WTC11 (cell line): ENCODE data around the gene SLC11A1. TPM values are rescaled to one million over a fixed set of nuclear protein-coding genes. Genes with fewer than 3 reads are reported as not detected.
A peak's percentile ranks its signal among the peaks of the same experiment; 100 is the strongest.

Source experiments
- ATAC-seq: fragments of 200-7000 bp; cut with Tn5 transposase; 2 replicates; pipeline ENCODE4 v1.10.0; 2021; ENCODE audit warnings: mild to moderate bottlenecking, moderate library complexity
- CTCF ChIA-PET: fragments of 300-600 bp; sonication (Branson Sonifier 250); formaldehyde crosslinking; loops from one replicate; lab custom pipeline; 2021; ENCODE audit warnings: antibody characterized with exemption; lab: Charles Lee
- POLR2A ChIA-PET: fragments of 350-600 bp; sonication (Branson Sonifier 250); formaldehyde crosslinking; loops from one replicate; lab custom pipeline; 2021; ENCODE audit warnings: antibody characterized with exemption; lab: Charles Lee
- DNase-seq: peaks from one replicate; pipeline ENCODE4 v3.0.0; 2021; ENCODE audit warnings: low spot score
- H3K27ac Mint-ChIP-seq: 2 replicates; pipeline ENCODE4 v1.8.0; 2021; ENCODE audit warnings: mixed read lengths
- H3K27me3 Mint-ChIP-seq: 2 replicates; pipeline ENCODE4 v1.8.0; 2021; ENCODE audit warnings: low read depth, mild to moderate bottlenecking, moderate library complexity, mixed read lengths
- H3K36me3 Mint-ChIP-seq: 2 replicates; pipeline ENCODE4 v1.8.0; 2021; ENCODE audit warnings: mixed read lengths
- H3K4me1 Mint-ChIP-seq: 2 replicates; pipeline ENCODE4 v1.8.0; 2022; ENCODE audit warnings: mixed read lengths
- H3K4me3 Mint-ChIP-seq: 2 replicates; pipeline ENCODE4 v1.8.0; 2021; ENCODE audit warnings: mild to moderate bottlenecking, moderate library complexity, mixed read lengths
- H3K9me3 Mint-ChIP-seq: 2 replicates; pipeline ENCODE4 v1.8.0; 2021; ENCODE audit warnings: mixed read lengths
- AR ChIP-seq: fragments of 250-450 bp; sonication (Bioruptor Pico); IDR thresholded peaks from 2 replicates; pipeline ENCODE4 v1.9.0; 2021; ENCODE audit warnings: mild to moderate bottlenecking
- ATF2 ChIP-seq: sonication (generic); formaldehyde crosslinking; IDR thresholded peaks from 2 replicates; pipeline ENCODE4 v1.8.1; 2022; ENCODE audit warnings: low read depth, missing genetic modification reagents, borderline replicate concordance
- FOXP1 ChIP-seq: sonication (generic); formaldehyde crosslinking; IDR thresholded peaks from 2 replicates; pipeline ENCODE4 v1.8.0; 2022; ENCODE audit warnings: missing genetic modification reagents, mild to moderate bottlenecking, moderate library complexity, borderline replicate concordance
- FOXP4 ChIP-seq: sonication (generic); formaldehyde crosslinking; IDR thresholded peaks from 2 replicates; pipeline ENCODE4 v1.8.0; 2022; ENCODE audit warnings: mild to moderate bottlenecking, missing genetic modification reagents
- GABPB1 ChIP-seq: sonication (generic); formaldehyde crosslinking; IDR thresholded peaks from 2 replicates; pipeline ENCODE4 v1.8.1; 2023; ENCODE audit warnings: mild to moderate bottlenecking, missing genetic modification reagents
- HMGA2 ChIP-seq: fragments of 250-450 bp; sonication (Bioruptor Pico); IDR thresholded peaks from 2 replicates; pipeline ENCODE4 v1.4.0; 2021; ENCODE audit warnings: mild to moderate bottlenecking, moderate library complexity
- IRF2 ChIP-seq: sonication (generic); formaldehyde crosslinking; IDR thresholded peaks from 2 replicates; pipeline ENCODE4 v1.8.0; 2022; ENCODE audit warnings: low read depth, missing genetic modification reagents, borderline replicate concordance
- JUN ChIP-seq: sonication (generic); formaldehyde crosslinking; IDR thresholded peaks from 2 replicates; pipeline ENCODE4 v1.8.0; 2023; ENCODE audit warnings: mild to moderate bottlenecking, missing genetic modification reagents
- MXD4 ChIP-seq: fragments of 250-450 bp; sonication (Bioruptor Pico); IDR thresholded peaks from 2 replicates; pipeline ENCODE4 v1.8.0; 2021; ENCODE audit warnings: mild to moderate bottlenecking, moderate library complexity, borderline replicate concordance
- NR3C1 ChIP-seq: sonication (generic); formaldehyde crosslinking; conservative IDR thresholded peaks from 2 replicates; pipeline ENCODE4 v1.8.1; 2023; ENCODE audit warnings: low read depth, mild to moderate bottlenecking, missing genetic modification reagents
- OVOL2 ChIP-seq: fragments of 250-450 bp; sonication (Bioruptor Pico); IDR thresholded peaks from 2 replicates; pipeline ENCODE4 v1.9.0; 2021; ENCODE audit warnings: mild to moderate bottlenecking, borderline replicate concordance
- SMAD4 ChIP-seq: sonication (generic); formaldehyde crosslinking; IDR thresholded peaks from 2 replicates; pipeline ENCODE4 v1.8.0; 2022; ENCODE audit warnings: mild to moderate bottlenecking, missing genetic modification reagents
- USF2 ChIP-seq: sonication (generic); formaldehyde crosslinking; IDR thresholded peaks from 2 replicates; pipeline ENCODE4 v1.8.1; 2023; ENCODE audit warnings: mild to moderate bottlenecking, missing genetic modification reagents, moderate library complexity
- ZNF219 ChIP-seq: sonication (generic); formaldehyde crosslinking; IDR thresholded peaks from 2 replicates; pipeline ENCODE4 v1.8.0; 2023; ENCODE audit warnings: missing genetic modification reagents, mild to moderate bottlenecking, borderline replicate concordance
- ZNF263 ChIP-seq: sonication (generic); formaldehyde crosslinking; IDR thresholded peaks from 2 replicates; pipeline ENCODE4 v1.8.1; 2022; ENCODE audit warnings: low read depth, mild to moderate bottlenecking, moderate library complexity, missing genetic modification reagents
- total RNA-seq: library from RNA; stranded (reverse); gene quantifications from 3 replicates; pipeline ENCODE4 v1.2.3, GENCODE V29; 2021
- TF ChIP-seq, protein P1 (sequence below): fragments of 200-600 bp; IDR thresholded peaks from 2 replicates; pipeline ENCODE4 v1.8.0; 2022; ENCODE audit warnings: antibody characterized with exemption
- TF ChIP-seq, protein P2 (sequence below): fragments of 250-450 bp; sonication (Bioruptor Pico); conservative IDR thresholded peaks from 2 replicates; pipeline ENCODE4 v1.9.0; 2021; ENCODE audit warnings: mild to moderate bottlenecking

Gene SLC11A1
- total RNA-seq, 1 experiment from 2014 or later = 0.31 TPM

- H3K27ac Mint-ChIP-seq = peak overlapping the region; percentile 66
- ATAC-seq (no peak), DNase-seq (no peak)
- H3K27me3 Mint-ChIP-seq = peaks cover 41% of the 10 kb centered on the region
- H3K36me3 Mint-ChIP-seq = no peaks in the 10 kb centered on the region
- peaks cover 29% of the 10 kb centered on the region for H3K4me1 Mint-ChIP-seq
- TF ChIP-seq ATF2 (CRISPR knock-in tag) (no peak), JUN (no peak), FOXP4 (CRISPR knock-in tag) (no peak), GABPB1 (no peak), AR (CRISPR knock-in tag) (no peak), SMAD4 (CRISPR knock-in tag) (no peak), OVOL2 (no peak), ZNF263 (CRISPR knock-in tag) (no peak), USF2 (CRISPR knock-in tag) (no peak)
- TF ChIP-seq, protein P1, sequence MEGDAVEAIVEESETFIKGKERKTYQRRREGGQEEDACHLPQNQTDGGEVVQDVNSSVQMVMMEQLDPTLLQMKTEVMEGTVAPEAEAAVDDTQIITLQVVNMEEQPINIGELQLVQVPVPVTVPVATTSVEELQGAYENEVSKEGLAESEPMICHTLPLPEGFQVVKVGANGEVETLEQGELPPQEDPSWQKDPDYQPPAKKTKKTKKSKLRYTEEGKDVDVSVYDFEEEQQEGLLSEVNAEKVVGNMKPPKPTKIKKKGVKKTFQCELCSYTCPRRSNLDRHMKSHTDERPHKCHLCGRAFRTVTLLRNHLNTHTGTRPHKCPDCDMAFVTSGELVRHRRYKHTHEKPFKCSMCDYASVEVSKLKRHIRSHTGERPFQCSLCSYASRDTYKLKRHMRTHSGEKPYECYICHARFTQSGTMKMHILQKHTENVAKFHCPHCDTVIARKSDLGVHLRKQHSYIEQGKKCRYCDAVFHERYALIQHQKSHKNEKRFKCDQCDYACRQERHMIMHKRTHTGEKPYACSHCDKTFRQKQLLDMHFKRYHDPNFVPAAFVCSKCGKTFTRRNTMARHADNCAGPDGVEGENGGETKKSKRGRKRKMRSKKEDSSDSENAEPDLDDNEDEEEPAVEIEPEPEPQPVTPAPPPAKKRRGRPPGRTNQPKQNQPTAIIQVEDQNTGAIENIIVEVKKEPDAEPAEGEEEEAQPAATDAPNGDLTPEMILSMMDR = no peak
- ChIA-PET POLR2A (interaction anchor here (1.0 kb wide), 1 partner anchor 109 kb away, joined by 3 read pairs; no protein-coding TSS in a partner anchor), CTCF (interaction anchor here (0.5 to 5.1 kb wide), 11 partner anchors 9 to 124 kb away, joined by 3 to 52 read pairs (median 5); partner anchors contain the start of genes AAMP and PNKD)
- H3K4me3 Mint-ChIP-seq = peak overlapping the region; percentile 88
- H3K9me3 Mint-ChIP-seq = no peaks in the 10 kb centered on the region
Observed at GRCh38 chr2:218395456-218395825, 13.4 kb downstream of the SLC11A1 start.

- no peaks in the 10 kb centered on the region for H3K9me3 Mint-ChIP-seq
- ATAC-seq = peak; percentile 46
- CTCF ChIA-PET = interaction anchor here (0.5 to 5.1 kb wide), 23 partner anchors 9 to 172 kb away, joined by 3 to 52 read pairs (median 4); partner anchors contain the start of genes AAMP, GPBAR1, PNKD and TMBIM1
- H3K4me3 Mint-ChIP-seq = peak overlapping the region; percentile 88
- peaks cover 41% of the 10 kb centered on the region for H3K27me3 Mint-ChIP-seq
- POLR2A ChIA-PET = interaction anchor here (1.0 kb wide), 1 partner anchor 109 kb away, joined by 3 read pairs; no protein-coding TSS in a partner anchor
- H3K4me1 Mint-ChIP-seq = peaks cover 29% of the 10 kb centered on the region
- peak; percentile 91 for DNase-seq
- peak overlapping the region; percentile 94 for H3K27ac Mint-ChIP-seq
- no peaks in the 10 kb centered on the region for H3K36me3 Mint-ChIP-seq
- peak; percentile 71 for TF ChIP-seq GABPB1
- TF ChIP-seq IRF2 (CRISPR knock-in tag) = no peak
- no peak for TF ChIP-seq HMGA2 (CRISPR knock-in tag)
- TF ChIP-seq FOXP1 (CRISPR knock-in tag) = peak; percentile 31; the same call in 1 of the 2 replicates
- no peak for TF ChIP-seq NR3C1
- no peak for TF ChIP-seq MXD4
- peak; percentile 33; the same call in 1 of the 2 replicates for TF ChIP-seq ZNF219 (CRISPR knock-in tag)
- TF ChIP-seq, protein P2, sequence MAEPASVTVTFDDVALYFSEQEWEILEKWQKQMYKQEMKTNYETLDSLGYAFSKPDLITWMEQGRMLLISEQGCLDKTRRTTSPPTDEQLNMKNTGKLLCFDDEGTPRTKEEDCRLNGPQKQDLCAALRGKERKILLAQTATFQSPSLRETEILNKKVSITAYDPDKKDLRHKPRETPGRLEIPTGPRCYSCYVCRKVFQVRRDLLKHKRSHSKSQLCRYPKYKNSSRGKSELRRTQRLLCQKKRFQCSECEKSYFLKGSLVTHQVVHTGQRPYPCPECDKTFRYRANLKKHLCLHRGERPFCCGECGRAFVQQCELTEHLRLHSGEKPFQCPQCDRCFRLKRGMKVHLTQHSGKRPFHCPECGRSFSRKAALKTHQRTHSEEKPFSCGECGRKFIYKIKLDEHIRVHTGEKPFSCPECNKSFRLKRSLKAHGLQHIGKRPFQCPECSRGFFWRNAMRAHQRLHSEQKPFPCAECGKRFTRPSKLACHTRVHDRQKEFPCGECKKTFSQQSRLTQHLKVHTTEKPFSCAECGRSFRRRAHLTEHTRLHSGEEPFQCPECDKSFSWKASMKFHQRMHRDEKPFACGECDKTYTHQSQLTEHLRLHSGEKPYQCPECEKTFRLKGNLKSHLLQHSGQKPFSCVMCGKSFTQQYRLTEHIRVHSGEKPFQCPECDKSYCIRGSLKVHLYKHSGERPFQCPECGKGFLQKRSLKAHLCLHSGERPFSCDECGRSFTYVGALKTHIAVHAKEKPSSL (CRISPR knock-in tag) = no peak
- peak; percentile 44; the same call in 1 of the 2 replicates for TF ChIP-seq ATF2 (CRISPR knock-in tag)
Observed at GRCh38 chr2:218395826-218396687, 14.0 kb downstream of the SLC11A1 start.
